GM19328 (cell line): ENCODE data around the gene CDH19.
A peak's percentile ranks its signal among the peaks of the same experiment; 100 is the strongest.

Experiments used
- ATAC-seq: cut with Tn5 transposase; IDR thresholded peaks from one replicate; pipeline ENCODE4 v1.9.1; 2021; ENCODE audit warnings: mild to moderate bottlenecking, moderate library complexity; ENCODE audit not compliant: unreplicated experiment

Gene CDH19, protein sequence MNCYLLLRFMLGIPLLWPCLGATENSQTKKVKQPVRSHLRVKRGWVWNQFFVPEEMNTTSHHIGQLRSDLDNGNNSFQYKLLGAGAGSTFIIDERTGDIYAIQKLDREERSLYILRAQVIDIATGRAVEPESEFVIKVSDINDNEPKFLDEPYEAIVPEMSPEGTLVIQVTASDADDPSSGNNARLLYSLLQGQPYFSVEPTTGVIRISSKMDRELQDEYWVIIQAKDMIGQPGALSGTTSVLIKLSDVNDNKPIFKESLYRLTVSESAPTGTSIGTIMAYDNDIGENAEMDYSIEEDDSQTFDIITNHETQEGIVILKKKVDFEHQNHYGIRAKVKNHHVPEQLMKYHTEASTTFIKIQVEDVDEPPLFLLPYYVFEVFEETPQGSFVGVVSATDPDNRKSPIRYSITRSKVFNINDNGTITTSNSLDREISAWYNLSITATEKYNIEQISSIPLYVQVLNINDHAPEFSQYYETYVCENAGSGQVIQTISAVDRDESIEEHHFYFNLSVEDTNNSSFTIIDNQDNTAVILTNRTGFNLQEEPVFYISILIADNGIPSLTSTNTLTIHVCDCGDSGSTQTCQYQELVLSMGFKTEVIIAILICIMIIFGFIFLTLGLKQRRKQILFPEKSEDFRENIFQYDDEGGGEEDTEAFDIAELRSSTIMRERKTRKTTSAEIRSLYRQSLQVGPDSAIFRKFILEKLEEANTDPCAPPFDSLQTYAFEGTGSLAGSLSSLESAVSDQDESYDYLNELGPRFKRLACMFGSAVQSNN

DNA sequence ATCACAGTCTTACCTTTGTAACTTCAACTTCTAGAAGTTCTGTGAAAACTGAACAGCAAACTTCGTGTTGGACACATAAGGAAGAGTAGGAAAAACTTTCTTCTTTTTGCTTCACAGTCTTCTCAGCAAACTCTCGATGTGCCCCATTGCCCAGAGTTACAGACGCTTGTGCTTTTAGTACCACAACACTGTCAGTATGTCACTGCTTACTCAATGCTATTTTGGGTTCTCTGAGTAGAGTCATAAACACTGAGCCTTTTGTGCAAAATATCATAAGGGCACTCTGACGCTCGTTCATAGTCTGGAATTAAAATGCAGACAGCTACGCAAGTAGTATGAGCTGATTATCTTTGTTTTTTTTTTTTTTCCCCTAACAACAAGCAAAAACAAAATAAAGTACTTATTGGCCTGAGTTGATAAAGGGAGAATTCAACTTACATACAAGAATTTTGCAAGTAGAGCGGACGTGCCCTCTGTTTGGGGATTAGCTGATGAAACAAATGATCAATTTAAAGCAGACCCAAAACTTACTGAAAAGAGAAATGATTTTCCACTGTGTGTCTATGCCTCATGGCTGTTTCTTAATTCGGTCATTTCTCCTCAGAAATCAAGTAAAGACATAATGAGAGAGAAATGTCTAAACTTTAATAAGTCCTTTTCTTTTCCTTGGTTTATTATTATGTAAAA lies at the start of gene CDH19:
CDH19 (minus strand) TSS at position 150 of the 687 bp plus-strand sequence. CDS start 31,886 bp downstream, outside the sequence.
- ATAC-seq: no peak

DNA sequence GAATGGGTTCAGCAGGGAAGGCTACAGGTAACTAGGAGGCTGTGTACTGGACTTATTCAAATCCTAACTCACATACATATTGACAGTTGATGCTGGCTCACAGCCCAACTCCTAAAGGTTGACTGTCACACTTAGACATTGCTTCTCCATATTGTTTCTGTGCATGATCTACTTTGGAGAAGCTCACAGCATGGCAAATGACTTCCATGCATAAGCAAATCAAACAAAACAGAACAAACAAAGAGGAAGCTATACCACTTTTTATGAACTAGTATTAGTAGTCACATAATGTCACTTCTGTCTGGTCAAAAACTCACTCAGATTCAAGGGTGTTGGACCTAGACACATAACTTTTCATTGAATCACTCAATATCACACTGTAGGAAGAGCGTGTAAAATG lies 43.8 kb upstream of the CDH19 start:
- no peak for ATAC-seq

DNA sequence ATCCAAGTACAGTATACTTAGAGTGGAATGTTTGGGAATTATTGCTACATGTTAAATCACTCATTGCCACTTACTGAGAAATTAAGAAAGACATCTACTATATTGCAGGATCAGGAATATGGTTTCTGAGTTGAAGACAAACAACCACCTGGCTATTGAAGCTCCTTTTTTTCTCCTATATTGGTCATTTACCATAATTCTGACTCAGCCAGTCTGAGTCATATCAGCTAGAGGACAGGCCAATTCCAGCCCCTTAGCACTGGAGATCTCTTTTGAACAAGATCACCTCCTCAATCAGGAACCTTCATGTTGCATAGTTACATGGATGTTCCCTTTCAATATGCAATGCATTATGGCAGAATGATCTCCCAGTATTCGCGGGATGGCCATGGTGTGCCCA lies 42.7 kb upstream of the CDH19 start:
- ATAC-seq: no peak

DNA sequence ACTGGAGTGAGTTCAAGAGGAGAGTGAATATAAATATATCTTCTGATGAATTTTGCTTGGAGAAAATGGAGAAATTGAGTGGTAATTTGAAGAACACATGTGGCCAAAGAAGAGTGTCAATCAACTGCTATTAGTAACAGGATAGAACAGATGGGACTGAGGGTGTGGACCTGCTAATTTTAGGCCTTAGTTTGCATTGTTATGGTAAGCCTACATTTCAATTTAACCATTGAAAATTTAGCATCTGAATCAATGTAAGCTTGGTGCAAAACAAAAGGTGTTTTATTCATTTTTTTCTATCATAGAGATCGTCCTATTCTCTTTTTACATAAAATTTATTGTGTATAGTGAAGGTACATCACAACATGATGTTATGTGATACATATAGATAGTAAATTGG lies 42.1 kb upstream of the CDH19 start:
- no peak for ATAC-seq

DNA sequence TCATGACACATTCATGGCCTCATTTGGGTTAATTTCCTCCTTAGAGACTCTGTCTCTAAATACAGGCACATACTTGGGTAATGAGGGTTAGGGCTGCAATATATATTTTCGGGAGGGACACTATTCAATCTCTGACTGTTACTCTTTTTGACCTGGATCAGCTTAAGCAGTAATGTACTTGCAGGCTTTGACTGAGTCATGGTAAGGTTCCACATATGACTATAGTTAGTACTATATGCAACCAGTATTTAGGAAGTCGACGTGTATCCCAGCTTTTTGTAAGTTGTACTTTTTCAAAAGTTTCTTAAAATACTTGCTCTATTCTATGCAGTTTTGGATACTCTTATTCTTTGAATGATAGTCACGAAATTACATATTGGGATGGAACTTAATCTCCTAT lies 37.2 kb upstream of the CDH19 start:
- no peak for ATAC-seq

DNA sequence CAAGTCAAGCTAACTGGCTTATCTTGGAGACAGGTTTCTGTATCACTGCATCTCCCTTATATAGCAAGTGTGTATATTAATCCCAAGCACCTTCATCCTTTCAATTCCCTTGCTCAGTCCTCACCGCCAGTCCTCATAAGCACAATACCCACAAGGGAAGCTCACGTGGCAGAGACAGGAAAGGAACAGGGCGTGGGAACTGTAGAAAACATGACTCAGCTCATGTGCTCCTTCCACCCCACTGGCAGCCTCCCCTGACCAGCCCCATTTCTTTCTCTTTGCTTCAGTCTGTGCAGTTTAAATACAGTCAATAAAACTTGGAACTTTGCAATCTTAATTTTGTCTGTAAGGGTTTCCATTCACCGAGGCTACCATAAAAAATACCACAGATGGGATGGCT lies 36.5 kb upstream of the CDH19 start:
- no peak for ATAC-seq

DNA sequence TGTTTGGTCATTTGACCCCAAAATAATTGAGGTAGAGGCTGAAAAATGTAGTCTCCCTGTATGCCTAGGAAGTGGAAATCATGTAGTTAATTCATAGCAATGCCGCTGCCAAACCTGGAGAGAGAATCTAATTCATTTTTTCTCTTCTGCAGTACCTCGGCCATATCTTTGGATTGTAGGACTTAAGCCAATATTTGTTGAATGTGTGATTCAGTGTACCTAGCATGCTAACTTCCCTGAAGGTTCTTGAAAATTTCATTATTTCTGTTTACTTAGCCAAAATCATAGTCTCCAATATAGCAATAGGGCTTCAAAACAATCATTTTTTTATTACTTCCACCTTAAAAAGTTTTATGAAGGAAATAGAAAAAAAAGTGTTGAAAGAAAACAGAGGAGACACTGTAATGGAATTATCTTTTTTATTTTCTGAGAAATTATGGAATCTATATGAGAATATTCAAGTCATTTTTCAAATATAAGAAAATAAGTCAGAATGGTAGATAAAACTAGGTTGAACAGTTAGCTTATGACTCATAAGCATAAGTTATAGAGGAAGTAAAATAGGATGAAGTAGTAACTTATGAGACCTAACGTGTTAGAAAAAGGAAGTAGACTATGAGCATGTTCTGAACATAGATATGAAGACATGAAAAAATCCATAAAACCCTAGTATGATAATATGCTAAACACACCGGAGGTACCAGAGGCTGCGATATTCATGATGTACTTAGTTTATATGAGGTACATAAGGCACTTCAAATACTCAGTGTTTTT lies 35.2 kb upstream of the CDH19 start:
- no peak for ATAC-seq

DNA sequence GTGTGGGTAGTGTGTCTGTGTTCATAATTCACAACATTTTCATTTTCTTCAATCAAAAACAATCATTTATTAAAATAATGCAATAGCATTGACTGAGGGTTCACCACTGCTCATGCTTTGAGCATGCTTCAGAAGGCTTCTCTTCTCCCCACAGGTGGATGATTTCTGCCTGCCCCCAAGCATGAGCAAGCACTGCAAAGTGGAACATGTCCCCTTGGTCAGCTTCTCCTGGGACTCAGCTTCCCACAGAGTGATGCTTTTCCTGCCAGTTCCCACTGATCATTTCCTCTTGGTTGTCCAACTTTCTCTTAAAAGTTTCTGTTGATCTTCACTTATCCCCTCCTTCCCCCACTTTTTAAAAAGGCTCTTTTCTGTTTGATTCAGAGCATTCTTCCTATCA lies 31.5 kb upstream of the CDH19 start:
- ATAC-seq: no peak

DNA sequence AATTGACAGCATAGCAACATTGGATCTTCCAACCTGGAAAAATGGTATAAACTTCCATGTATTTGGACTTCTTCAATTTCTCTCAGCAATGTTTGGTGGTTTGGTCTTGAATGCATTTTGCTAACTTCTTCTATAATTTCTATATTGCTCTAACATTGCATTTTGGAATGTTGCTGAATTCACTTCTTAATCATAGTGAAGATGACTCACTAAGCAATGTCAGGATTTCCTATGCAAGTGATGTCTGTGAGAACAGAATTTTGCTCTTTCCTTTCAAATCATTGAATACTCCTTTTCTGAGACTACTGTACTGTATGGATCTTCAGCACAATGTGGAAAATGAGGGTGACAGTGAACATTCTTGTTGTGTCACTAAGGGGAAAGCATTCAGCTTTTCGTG lies 28.9 kb upstream of the CDH19 start:
- no peak for ATAC-seq

DNA sequence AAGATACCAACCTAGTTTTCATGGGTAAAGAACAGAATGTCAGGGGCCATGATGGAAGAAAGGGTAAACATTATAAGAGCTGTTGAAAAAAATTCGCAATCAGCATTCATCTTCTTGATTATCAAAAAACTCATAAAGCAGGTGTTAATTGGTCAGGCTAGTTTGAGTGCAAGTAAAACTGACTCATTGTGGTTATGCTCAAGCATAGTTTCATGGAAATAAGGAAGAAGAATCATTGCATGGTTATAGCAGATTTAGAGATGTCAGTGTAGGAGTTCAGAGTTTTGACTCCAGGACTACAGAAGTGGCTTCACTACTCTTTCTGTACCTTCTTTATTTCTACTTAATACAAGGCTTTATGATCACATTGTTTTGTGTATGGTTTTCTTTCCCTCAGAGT lies 26.9 kb upstream of the CDH19 start:
- no peak for ATAC-seq

DNA sequence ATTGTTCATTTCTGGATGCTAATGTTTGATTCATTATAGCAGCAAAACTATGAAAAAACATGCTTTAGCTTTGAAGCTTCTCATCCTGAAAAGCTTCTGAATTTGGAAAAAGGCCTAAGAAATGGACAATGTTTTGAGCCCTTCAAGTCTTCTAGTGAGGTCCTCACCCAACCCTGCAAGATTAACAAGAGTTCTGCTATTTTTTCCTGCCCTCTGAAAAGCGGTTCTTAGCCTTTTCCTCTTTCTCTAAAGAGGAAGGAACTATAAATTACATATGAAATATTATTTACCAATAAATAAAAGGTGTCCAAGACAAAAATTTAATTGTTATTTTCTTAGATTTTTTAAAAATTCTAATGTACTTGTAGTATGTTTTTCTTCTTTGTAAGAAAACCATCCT lies 19.9 kb upstream of the CDH19 start:
- ATAC-seq: no peak

DNA sequence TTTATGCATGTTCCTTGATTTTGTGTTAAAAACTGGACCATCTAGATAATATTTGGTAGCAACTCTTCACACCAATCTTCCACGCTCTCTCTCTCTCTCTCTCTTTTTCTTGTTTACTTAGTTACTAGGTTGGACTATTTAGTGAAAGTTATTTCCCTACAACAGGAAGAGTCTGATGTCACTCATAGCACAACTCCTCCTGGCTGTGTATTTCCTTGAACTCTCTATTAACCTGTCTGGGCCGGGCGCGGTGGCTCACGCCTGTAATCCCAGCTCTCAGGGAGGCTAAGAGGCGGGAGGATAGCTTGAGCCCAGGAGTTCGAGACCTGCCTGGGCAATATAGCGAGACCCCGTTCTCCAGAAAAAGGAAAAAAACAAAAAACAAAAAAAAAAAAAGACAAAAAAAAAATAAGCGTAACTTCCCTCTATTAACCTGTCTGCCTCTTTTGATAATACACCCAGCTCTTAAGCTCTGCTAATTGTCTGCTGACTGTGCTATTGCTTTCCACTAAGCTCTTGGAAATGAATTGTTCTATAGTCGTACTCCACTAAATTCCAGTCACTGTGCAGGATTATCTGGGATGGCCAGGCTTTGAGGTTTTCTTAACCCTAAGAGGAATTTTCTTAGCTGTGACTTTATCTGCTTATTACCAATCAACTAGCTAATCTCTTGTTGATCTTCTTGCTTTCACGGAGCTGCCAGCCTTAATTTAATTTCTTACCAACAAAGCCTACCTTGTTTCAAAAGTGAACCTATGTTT lies 18.1 kb upstream of the CDH19 start:
- ATAC-seq: no peak

DNA sequence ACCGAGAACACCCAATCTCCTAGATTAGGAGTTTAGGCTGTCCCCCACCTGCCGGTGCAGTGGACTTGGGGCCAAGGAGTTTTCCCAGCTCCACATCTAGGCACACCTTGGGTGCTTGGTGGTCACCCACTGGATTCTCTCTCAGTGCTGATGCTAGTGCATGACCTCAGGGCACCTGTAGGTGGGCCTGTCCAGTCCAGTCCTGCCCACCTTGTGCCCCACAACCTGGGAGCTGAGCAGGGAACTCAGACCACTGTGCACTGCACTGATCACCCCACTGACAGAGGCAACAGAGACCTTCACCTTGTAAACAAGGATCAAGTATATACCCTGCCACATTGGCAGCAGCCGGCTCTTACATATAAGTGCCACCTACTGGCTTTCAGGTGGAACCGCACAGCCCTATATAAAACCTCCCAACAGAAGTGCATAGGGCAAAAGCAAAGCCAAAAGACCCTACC lies 12.7 kb upstream of the CDH19 start:
- peak; percentile 67 for ATAC-seq

DNA sequence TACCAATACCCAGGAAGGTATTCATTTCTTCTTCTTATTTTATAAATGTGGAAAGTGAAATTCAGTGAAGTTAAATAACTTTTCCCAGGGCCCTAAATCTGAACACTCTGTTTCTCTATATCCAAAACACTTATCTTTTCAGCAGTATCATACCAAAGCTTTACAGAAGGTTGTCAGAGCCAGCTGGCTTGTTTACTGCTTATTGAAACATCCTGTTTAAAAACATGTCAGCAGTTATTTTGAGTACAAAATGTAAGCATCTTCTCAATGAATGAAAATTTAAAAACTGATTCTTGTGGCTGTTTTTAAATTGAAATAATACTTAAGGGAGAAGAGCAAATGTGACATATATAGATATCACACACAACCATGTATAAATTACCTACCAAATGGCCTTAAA lies 11.3 kb upstream of the CDH19 start:
- no peak for ATAC-seq

DNA sequence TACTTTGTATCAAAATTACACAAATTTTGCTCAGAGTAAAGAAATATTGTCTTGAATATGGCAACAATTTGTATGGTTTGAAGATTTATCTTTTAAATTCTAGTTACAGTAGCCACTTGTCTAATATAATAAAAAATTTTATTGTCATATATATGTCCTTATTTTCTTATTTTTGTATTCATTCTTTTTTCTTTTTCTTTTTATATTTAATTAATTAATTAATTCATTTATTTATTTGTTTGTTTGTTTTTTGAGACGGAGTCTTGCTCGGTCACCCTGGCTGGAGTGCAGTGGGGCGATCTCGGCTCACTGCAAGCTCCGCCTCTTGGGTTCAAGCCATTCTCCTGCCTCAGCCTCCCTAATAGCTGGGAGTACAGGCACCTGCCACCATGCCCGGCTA lies 3.7 kb upstream of the CDH19 start:
- no peak for ATAC-seq

DNA sequence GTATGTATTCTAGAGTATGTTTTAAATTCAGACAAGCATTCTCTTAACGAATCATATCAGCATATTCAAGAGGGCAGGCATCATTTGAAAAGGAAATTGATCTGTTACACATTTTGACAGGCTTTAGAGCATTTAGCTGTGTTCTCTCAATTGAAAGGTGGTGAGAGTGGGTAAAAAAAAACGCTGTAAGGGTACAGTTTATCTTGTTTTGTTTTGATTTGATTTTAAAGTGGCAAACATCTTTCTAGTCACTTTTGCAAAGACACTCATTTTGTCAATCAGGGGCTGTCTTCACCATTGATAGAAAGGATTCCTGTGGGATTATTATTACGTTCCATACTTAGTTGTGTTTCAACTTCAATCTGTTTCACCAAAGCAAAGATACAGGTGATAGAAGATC lies 2.2 kb downstream of the CDH19 start:
- ATAC-seq: no peak

DNA sequence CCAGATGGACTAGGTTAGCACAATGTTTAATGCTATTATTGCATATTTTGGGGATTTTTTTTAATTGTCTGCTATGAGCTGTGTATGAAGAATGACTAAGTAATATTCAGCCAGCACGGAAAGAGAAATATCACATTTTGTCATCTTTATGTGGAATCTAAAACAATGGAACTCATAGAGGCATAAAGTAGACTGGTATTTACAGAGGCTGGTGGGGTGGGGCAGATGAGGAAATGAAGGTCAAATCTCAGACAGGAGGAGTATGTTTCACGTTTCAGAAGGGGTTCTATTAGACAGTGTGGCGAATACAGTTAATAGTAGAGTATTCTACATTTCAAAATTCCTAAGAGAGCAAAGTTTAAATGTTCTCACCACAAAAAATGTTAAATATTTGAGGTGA lies 4.7 kb downstream of the CDH19 start:
- ATAC-seq: no peak

DNA sequence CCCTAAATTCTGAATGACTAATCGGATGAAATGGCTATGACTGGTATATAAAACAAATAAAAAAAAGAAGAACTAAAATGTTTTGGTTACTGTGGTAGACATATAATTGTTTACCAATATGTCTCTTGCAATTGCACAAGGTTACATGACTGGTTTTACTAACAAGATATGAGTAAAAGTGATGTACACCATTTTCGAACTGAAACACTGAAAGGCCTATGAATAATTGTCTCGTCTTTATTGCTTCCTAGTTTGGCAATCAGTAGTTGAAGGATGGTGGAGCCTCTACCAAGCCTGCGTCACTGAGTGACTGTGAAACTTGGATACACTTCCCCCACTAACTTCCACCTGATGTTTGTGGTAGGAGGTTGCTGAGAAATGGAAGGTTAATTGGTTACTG lies 16.5 kb downstream of the CDH19 start:
- no peak for ATAC-seq

DNA sequence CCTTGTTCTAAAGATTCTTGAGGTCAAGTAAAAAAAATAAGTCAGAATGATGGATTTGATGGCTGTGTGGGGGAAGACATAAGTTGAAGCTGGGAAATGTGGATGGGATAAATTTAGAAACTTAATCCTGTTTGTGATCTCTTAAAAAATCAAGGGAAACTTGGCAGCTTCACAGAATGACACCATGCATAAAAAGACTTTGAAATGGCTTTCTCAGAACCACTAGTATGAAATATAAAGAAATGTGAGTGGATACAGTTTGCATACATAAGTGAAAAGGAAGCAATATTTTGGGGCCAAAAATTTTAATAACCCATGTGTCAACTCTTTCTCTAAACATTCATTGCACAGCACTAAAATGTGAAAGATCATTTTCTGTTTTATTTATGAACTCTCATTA lies 21.7 kb downstream of the CDH19 start:
- ATAC-seq: no peak

DNA sequence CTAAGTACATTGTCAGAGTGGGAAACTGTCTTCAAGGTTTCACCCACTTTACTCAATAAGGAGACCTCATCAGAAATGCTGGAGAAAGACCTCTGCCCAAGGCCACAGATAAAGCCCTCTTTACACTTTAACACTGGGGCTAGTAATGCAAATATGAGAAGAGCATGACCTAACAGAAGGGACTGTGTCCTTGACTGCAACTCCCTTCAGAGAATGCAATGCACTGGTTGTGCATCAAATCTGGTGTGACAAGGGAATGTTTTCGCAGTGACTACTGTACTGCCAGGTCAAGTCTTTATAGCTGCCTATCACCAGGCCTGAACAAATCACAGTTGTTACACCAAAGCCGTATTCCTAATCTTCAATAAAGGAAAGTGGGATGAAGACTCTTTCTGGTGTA lies 28.6 kb downstream of the CDH19 start:
- ATAC-seq: no peak
